ENCODE measurements around the gene VSIR.

Gene VSIR

DNA sequence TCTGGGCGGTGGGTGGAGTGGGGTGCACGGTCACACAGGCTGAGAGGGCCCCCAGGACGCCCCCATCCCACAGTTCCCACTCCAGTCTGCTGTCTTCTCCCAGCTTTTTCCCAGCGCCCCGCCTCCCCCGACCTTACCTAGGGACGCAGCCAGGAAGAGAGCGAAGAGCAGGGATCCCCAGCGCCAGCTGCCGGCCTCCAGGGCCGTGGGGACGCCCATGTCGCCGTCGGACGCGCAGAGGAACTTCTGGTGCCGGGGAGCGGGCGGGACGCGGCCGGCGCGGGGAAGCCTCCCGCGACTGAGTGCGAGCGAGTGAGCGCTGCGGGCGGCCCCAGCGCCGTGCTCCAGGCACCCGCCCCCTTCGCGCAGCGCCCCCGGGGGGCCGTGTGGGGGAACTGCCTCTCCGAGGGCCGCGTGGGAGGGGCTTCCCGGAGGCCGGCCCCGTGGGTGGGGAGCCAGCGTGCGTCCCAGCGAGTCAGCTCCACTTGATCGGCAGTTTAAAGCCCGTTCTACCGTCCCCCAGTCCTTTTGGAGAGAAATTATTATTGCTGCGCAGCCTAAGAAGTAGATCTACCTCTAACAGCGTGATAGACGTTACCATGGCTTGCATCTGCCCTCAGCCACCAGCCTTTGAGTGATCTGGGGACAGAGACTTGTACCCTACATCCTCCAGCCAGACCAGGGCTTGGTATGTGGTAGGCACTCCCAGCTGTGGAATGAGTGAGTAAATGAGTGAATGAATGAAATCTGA is at the start of gene VSIR:
TSS of gene VSIR (minus strand) at position 300 of the 751 bp plus-strand sequence. CDS start at position 219, 81 bp downstream.
- DNase-seq (ENCODE audit: low read depth, low spot score) = no peak

DNA sequence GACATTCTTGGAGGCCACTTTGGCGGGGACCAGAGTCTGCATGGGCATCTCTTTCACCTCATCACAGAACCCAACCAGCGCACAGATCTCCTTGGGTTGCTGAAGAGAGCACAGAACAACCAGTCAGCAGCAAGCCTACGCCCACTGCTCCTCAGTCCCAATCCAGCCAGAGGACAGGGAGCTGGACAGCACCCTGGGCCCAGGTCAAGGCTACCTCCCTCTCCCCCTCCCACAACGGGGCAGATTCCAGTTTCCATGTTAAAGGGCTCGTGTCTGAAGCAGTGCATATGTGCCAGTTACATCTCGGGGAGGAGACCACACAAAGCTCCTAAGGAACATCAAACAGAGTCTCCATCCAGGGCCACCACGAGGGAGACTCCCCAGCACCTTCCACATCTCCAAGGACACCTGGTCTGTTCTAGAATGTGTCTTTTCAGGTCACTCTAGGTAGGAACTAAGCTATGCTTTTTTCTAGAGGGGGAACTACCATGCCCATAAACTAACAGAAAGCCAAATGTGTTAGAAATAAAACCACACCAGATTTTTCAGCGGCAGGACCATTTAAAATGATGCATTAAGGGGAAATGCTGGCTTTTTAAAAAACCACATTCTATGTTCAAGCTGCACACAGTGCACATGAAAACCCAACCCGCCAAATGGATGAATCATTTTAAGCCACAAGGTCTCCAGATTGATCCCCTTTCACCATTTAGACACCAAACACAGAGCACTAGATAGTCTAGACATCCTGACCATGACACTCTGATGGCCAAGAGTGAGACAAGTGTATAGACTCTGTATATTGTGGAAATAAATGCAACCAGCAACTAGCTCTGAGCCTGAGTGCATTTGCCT is 48.8 kb upstream of the VSIR start:
- no peak for DNase-seq (ENCODE audit: low read depth, low spot score)

DNA sequence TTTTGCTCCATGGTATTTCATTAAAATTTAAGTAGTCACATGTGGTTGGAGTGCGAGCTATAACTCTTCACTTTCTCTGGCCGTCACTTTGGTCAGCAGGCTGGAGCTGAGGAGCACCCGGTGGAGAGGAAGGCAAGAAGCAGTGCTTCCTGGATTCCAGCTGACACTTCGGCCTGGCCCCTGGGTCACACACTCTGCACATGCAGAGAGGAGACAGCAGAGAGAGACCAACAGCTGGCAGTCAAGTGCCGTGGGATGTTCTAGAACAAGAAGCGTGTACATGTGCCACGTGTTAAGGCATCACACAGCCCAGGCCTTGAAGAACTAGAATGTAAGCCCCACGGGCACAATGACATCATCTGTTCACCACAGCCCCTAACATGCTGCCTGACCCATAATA is 47.6 kb upstream of the VSIR start:
- no peak for DNase-seq (ENCODE audit: low read depth, low spot score)

DNA sequence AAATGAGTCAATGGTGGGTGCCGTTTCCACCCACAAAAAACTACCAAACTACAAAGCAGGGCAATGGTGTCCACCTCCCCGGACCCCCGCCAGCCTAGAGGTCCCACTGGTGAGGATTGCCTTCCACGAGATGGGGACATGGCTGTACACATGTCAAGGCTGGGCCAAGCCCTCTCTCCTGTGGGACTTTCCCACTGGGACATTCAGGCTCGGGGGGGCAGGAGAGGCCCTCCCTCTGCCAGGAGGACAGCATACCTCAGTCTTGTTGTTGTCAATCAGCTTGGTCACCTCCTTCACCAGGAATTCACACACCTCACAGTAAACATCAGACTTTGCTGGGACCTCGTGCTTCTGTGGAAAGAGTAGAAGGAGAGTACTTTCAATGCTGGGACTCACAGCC is 46.7 kb upstream of the VSIR start:
- no peak for DNase-seq (ENCODE audit: low read depth, low spot score)

DNA sequence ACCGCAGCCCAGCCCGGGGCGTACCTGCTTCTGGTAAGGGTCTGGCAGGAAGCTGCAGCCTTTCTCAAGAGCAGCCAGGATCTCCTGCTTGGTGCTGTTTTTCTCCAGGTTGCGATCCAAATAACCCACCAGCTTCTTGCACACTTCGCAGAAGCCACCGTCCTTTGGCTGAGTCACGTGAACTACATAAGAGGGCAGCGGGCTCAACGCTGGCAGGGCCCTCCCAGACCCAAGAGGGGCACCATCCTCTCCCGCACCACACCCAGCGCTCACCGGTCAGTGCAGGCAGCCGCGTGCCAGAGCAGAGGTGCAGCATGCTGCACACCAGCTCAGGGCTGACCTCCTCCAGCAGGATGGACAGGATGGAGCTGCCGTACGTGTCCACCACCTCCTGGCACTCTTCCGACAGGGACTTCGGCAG is 46.1 kb upstream of the VSIR start:
- DNase-seq (ENCODE audit: low read depth, low spot score) = no peak

DNA sequence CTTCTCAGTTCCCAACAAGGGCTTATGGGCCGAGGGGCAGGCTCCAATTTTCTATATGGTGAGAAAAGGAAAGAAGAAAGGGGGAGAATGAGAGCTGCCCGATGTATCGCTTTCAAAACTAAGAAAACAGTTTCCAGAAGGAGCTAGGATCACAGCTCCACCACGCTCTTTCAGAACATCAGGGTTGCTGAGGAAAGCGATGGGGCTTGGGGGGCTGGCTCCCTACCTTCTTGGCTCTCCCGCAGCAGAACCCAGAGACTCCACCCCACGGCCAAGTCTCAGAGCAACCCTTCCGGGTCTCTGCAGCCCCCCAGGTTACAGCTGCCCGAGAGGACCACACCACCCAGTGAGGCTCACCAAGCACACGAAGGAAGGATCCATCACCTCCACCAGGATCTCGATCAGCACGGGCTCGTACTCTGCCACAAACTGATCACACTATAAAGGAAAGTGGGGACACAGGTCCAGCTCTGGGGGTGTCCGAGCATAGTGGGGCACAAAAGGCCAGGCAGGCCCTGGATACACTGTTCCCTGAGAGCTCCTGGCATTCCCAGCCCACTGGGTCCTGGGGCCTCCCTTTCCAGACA is 45.4 kb upstream of the VSIR start:
- no peak for DNase-seq (ENCODE audit: low read depth, low spot score)

DNA sequence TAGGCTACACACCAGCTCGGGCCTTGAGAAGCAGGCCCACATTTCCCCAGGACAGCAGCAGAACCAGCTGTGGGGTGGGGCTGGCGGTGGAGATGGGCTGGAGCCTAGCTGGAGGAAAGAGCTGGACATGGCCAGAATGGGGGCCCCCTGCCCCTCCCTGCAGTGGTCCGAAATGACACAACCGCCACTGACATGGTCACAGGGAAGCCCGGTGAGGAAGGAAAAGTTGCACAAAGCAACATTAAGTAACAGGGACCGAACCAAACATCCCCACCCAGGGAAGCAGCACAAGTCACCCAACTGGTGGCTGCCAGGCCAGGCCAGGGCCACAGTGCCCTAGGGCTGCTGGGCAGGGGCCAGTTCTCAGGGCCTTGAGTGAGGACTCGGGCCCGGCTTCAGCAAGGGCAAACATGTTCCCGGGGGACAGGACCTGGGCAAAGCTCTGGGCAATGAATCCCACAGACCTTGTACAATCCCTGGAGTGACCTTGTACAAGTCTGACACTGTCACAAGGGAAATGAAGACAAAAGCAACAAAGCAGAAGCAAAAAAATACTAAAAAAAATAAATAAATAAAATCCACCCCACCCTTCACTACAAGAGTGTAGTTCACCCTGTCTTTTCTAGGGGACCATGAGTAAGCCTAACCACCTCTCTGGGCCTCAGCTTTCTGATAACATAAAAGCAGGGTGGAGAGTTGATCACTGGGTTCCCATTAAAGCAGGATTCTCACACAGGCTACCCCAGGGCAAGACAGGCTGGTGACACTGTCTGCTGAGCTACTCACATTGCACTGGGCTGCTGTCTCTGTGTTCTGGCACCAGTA is 44.7 kb upstream of the VSIR start:
- no peak for DNase-seq (ENCODE audit: low read depth, low spot score)

DNA sequence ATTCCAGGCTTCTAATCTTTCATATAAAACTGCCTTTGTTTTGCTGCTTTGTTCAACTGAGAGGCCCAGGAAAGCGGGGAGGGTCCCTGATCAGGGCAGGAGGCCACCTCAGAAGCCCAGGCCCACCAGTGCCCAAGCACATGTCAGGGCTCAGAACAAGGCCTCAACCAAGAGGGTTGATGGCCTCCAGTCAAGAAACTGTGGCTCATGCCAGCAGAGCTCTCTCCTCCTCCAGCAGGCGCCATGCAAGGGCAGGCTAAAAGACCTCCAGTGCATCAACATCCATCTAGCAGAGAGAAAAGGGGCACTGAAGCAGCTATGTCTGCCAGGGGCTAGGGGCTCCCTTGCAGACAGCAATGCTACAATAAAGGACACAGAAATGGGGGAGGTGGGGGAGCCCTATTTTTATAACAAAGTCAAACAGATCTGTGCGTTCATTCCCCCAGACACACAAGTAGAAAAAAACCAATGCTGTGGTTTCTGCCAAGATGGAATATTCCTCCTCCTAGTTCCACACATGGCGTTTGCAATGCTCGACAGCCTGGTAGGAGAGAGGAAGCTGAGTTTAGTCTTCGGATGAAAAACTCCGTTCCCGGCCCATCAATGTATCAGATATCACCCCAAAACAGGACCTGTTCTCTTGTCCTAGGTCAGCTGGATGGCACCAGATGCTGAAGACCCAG is 43.8 kb upstream of the VSIR start:
- no peak for DNase-seq (ENCODE audit: low read depth, low spot score)

DNA sequence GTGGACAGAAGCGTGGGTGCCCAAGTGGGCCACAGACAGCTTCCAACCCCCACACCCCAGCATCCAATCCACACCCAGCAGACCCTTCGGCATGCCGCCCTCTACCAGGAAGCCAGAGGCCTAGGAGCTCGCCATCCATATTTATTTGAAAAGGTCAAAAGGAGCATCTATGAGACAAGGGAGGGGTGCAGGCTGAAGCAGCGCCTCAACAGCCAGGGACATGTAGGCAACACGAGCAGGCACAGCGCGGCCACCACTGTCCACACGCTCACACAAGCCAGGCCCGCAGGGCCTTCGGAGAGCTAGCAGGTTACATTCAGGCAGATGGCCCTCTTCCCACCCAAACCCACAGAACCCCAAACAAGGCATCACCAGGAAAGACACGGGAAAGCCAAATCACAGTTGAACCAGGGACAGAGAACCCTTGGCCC is 43.1 kb upstream of the VSIR start:
- DNase-seq (ENCODE audit: low read depth, low spot score) = no peak

DNA sequence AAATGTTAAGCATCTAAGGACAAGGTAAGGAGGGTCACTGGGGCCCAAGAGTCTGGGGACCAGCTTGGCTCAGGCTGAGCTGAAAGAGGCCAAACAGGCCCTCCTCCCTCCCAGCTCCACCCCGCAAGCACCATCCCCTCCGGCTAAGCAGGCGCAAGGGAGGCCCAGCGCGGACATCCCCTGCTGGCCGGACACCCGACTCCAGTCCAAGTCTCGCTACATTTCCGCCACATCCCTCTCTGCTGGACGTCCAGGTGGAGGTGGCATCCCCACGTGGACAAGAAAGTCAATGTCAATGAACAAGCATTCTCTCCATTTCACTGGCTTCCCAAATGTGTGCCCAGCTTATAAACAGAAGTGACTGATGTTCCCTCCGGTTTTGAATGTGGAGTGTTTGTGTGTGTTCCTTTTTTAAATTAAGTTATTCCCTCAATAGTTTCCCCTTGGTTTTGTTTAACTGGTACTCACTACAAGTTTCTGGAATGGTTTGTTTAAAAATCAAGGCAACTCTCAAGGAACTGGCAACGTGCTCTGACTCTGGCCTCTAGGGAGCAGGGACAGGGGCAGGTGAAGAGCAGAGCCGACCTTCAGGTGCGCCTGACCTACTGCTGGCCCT is 42.3 kb upstream of the VSIR start:
- DNase-seq (ENCODE audit: low read depth, low spot score) = no peak

DNA sequence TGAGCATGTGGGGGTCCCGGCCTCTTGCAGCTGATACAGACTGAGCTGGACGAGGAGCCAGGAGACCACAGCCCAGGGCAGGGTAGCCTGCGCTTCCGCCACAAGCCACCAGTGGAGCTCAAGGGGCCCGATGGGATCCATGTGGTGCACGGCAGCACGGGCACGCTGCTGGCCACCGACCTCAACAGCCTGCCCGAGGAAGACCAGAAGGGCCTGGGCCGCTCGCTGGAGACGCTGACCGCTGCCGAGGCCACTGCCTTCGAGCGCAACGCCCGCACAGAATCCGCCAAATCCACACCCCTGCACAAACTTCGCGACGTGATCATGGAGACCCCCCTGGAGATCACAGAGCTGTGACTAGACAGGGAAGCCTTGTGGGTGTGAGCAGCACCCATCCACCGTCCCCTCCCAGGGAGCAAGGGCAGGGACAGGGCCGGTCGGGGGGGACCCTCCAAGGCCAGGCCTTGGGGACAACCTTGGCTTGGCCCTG is 41.6 kb upstream of the VSIR start:
- DNase-seq (ENCODE audit: low read depth, low spot score) = no peak

DNA sequence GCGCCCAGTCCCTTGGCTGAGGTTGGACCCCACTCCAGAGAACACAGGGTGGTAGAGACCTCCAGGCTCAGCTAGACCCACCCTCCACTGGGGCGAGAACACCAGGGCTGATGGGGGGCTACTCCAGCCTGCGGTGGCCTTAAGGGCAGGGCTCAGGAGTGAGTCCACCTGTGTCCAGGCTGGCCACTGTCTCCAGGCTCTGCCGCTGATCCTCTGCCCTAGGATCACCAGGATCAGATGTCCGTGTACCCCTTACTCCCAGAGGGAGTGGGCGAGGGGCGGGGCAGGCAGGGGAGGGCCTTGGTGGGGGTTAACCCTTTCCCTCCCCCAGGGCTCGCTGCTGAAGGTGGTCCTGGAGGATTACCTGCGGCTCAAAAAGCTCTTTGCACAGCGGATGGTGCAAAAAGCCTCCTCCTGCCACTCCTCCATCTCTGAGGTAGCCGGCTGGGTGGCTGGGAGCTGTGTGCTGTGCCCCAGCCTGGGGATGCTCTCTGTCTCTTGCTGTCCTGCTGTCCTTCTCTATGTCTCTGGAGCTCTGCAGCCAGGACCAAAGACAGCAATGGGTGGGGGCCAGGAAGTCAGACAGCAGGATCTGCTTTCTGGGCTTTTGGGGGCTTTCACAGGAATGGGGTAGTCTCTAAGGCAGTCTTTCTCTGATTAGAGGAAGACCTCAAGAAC is 39.7 kb upstream of the VSIR start:
- no peak for DNase-seq (ENCODE audit: low read depth, low spot score)

DNA sequence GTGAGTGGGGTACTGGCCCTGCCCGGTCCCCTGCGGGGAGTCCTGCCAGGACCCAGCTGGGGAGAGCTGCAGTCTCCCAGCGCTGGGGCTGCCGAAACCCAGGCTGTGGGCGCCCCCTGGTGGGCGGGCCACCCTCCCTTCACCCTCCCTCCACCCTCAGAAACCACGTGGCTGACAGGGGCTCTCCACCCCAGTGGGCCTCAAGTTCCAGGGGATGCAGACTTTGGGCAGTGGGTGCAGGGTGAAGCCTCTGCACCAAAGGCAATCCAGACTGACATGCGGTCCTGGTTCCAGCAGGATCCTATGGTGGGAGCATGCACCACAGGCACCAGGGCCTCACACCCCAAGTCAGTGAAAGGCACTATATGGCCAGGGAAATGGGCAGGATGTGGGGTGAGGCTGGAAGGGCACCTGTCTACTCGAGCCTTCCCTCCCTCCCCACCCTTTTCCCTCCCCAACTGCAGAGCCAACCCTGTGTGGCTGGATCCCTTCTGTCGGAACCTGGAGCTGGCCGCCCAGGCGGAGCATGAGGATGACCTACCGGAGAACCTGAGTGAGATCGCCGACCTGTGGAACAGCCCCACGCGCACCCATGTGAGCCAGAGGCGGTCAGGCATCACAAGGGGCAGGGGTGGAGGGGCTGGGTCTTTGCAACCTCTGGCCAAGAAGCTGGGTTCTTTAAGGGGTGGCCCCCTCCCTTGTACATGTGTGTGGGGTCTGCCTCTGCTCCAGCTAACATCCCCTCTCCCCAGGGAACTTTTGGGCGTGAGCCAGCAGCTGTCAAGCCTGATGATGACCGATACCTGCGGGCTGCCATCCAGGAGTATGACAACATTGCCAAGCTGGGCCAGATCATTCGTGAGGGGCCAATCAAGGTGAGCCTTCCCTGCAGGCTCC is 38.9 kb upstream of the VSIR start:
- DNase-seq (ENCODE audit: low read depth, low spot score) = no peak

DNA sequence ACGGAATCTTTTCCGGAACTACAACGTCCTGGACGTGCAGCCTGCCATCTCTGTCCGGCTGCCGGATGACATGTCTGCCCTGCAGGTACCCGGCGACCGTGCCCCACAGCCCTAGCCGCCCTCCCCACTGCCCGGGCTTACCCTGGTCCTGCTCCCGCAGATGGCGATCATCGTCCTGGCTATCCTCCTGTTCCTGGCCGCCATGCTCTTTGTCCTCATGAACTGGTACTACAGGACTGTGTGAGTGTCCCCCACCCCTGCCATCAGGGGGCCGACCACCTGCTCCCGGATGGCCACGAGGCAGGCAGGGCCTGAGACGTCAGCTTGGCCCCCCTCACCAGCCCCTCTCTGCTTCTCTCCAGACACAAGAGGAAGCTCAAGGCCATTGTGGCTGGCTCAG is 38.0 kb upstream of the VSIR start:
- no peak for DNase-seq (ENCODE audit: low read depth, low spot score)

DNA sequence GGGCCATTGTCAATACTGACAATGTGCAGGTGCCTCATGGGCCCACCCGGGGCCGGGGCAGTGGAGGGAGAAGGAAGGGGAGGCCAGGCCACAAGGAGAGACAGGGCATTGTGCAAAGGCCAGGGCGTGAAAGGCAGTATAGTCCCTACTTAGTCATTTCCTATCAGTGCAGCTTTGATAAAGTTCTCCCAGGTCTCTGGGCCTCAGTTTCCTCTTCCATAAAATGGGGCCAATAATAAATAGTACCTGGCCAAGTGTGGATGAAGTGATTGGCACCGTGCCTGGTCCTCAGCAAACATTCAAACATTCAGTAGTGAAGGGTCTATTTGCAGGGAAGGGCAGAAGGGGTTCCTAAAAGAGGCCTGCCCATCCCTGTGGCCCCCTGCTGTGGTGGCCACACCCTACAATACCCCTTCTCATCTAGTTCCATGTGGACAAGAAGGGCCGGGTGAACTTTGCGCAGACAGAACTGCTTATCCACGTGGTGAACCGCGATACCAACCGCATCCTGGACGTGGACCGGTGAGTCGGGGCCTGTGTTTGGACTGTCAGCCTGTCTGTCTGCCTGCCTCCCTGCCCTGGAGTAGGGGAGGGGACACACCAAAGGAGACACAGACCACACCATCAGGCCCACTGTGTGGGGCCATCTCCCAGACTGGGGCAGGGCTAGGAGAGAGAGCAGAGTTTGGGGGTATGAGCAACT is 36.9 kb upstream of the VSIR start:
- no peak for DNase-seq (ENCODE audit: low read depth, low spot score)

DNA sequence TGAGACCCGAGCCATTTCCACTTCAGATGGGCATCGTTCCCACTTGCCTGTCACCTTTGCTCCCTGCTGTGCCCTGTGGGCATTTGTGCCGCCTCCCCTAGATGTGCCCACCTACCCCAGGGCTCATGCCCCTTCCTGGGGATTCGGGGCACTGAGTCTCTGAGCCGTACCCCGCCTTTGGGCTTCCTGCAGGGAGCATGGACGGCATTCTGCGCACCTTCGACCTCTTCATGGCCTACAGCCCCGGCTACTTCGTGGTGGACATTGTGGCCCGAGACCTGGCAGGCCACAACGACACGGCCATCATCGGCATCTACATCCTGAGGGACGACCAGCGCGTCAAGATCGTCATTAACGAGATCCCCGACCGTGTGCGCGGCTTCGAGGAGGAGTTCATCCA is 36.3 kb upstream of the VSIR start:
- no peak for DNase-seq (ENCODE audit: low read depth, low spot score)

DNA sequence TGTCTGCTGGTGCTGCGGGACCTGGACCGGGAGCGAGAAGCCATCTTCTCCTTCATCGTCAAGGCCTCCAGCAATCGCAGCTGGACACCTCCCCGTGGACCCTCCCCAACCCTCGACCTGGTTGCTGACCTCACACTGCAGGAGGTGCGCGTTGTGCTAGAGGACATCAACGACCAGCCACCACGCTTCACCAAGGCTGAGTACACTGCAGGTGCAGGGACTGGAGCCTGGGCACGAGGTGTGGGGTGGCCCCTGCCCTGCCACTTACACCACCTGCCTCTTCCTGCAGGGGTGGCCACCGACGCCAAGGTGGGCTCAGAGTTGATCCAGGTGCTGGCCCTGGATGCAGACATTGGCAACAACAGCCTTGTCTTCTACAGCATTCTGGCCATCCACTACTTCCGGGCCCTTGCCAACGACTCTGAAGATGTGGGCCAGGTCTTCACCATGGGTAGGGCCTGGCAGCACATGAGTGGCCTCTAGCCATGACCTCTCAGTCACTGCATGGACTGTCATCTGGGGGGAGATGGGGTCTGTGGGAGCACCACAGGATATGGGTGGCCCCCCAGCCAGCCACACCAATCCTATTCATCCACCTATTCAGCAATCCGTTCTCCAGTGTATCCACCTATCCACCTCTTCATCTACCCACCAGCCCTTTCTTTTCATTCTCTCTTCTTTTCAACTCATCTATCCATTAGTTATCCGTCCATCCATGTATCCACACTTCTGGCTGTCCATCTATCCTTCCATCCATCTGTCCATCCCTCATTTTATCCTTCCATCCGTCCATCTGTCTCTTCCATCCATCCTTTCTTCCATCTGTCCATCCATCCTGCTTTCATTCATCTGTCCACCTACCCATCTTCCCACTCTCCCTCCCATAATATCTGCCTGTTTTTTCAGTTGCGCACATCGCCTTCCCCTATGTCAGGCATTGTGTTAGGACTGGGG is 34.5 kb upstream of the VSIR start:
- no peak for DNase-seq (ENCODE audit: low read depth, low spot score)

Data from smooth muscle cell of the brain vasculature (primary cell).